GM21619 (cell line): ENCODE results near the gene TRIM2.

Experiments used
- ATAC-seq: cut with Tn5 transposase; IDR thresholded peaks from one replicate; pipeline ENCODE4 v1.9.1; 2021; ENCODE audit not compliant: unreplicated experiment

Gene TRIM2

DNA sequence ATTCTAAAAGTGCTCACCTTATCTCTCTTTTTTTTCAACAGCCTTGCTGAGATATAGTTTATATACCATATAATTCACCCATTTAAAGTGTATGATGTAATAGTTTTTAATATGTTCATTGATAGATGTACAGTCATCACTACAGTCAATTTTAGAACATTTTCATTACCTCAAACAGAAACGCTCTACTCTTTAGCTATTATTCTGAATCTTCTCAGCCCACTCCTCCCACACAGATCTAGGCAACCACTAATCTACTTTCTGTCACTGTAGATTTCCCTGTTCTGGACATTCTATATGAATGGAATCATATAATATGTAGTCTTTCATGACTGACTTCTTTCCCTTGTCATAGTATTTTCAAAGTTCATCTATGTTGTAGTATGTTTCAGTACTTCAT lies 162.8 kb downstream of the TRIM2 start:
- ATAC-seq: no peak

DNA sequence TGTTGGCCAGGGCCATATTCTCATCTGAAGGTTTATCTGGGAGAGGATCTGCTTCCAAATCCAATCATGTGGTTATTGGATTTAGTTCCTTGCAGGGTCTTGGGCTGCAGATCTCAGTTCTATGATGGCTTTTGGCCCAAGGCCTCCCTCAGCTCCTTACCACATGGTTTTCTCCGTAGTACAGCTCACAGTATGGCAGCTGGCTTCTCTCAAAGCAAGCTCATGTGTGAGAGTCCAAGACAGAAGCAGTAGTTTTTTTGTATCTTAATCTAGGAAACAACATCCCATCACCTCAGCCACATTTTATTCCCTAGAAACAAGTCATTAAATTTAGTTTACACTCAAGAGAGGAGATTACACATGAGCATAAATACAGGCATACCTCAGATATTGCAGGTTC lies 164.8 kb downstream of the TRIM2 start:
- ATAC-seq: no peak

DNA sequence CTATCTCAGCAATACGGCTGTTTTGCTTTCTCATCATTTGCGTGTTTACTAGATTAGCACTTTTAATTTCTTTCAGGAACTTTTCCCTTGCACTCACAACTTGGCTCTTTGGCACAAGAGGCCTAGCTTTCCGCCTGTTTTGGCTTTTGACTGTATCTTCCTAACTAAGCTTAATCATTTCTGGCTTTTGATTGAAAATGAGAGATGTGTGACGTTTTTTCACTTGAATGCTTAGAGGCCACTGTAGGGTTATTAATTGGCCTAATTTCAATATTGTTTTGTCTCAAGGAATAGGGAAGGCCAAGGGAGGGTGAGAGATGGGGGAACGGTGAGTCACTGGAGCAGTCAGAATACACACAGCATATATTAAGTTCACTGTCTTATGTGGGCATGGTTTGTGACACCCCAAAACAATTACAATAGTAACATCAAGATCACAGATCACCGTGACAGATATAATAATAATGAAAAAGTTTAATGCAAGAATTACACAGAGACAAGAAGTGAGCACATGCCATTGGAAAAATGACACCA lies 167.5 kb downstream of the TRIM2 start:
- ATAC-seq: no peak

DNA sequence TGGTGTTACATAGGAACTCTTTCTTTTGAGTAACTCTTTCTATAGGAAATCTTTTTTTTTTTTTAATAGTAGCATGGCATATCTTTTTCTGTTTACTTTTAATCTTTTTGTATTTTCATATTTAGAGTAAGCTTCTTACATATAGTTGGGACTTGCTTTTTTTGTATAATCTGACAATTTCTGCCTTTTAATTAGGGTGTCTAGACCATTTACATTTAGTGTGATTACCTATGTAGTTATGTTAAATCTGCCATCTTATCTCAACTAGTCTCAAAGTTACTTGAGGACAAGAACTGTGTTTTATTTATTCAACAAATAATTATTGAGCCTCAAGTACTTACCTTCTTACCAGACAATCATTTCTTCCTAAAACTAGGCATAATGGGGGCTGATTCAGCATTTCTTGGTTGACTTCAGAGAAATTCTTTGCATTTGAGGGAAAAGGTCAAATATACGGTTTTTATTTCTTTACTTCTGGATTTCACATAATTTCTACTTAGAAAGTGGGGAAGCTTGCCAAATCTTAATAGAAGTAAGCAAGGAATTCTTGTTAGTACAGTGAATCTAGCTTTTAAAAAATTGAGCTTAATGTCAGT lies 168.8 kb downstream of the TRIM2 start:
- ATAC-seq: no peak

DNA sequence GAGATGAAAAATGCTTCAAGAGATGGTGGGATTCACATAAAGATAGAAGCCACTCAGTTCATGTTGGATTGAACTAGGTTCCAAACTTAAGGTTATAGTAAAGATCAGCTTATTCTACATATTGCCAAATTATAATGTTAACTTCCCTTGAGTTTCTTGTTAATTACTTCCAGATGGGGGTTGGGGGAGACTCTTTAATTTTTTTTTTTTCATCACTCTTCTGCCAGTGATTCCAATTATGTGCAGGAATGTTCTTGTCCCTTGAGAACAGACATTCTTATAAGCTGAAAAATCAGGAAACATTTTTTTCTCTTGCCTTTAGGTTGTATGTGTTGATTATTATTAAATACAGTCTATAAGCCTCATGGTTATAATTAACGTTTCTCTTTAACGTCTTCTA lies 170.2 kb downstream of the TRIM2 start:
- no peak for ATAC-seq

DNA sequence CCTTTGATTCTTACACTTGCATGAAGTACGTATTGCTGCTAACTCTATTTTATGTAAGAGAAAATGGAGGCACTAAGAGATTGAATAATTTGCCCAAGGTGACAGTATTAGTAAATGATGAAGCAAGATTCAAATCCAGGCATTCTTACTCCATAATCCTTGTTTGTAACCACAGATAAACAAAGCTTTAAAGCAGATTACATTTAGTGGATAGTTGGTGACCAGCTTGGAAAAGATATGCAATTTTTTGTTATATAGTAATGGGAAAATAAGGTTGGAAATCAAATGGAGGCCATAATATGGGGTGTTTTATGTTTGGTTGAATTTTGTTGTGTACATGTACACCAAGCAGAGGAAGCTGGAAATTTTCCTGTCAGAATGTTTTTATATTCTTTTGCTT lies 171.1 kb downstream of the TRIM2 start:
- no peak for ATAC-seq

DNA sequence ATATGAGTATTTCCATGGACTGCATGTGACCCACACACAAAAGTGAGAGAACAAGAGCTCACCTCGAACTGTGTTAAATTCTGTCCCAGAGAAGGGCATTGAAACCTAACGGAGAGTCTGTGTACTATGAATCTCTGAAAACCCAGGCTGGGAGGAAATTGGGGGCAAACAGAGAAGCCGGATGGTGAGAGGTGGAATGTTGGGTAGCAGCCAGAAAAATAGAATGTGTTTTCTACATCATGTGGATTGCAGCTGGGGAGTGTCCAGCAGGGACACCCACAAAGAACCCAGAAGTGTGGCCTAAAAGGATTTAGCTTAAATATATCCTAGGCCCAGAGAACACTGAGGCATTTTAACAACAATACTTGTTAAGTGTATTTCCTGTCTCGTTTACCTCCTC lies 178.9 kb downstream of the TRIM2 start:
- no peak for ATAC-seq

DNA sequence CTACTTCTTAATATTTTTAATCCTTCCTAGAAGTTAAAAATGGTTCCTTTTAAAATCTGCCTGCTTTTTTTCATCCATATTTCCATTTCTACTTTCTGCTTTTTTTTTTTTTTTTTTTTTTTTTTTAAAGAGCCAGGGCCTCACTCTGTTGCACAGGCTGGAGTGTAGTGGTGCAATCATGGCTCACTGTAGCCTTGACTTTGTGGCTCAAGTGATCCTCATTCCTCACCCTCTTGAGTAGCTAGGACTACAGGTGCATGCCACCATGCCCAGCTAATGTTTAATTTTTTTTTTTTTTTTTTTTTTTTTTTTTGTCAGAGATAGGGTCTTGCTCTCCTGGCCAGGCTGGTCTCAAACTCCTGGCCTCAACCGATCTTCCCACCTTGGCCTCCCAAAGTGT lies 179.9 kb downstream of the TRIM2 start:
- ATAC-seq: no peak

DNA sequence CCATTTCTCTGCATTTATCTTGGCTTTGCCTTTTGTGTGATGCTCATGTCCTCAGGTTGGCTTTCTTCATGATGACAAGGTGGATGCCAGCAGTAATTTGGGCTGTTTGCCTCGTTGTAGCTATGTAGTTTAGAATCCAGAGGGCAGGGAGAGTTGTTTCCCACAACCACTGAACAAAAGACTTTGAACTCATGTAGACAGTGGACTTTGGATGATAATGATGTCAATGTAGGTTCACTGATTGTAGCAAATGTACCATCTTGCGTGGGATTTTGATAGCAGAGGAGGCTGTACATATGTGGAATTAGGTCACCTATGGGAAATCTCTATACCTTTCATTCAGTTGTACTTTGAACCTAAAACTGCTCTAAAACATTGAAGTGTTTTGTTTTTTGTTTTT lies 181.5 kb downstream of the TRIM2 start:
- ATAC-seq: no peak

DNA sequence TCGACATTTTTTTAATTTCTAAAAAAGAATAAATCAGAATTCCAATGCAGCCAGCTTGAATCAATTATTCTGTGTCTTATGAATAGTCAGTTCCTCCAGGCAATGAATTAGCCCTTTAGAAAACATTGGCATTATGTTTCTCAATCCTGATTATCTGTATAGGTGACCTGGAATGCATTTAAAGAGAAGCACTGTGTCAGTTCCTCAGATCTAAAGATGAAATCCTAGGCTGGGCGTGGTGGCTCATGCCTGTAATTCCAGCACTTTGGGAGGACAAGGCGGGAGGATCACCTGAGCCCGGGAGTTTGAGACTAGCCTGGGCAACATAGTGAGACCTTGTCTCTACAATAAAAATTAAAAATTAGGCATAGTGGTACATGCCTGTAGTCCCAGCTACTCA lies 183.7 kb downstream of the TRIM2 start:
- ATAC-seq: no peak
